RWPE2 (cell line): ENCODE data around the gene TMEM213.

Experiments
- ATAC-seq: fragments of 200-7000 bp; cut with Tn5 transposase; 3 replicates; pipeline ENCODE4 v1.9.1; 2021; ENCODE audit warnings: low read depth
- DNase-seq: peaks from one replicate; pipeline ENCODE4 v3.0.0-alpha.2; 2020; ENCODE audit warnings: low spot score
- H3K27ac ChIP-seq: fragments of 450-650 bp; 2 replicates; pipeline ENCODE4 v1.5.1; 2017; ENCODE audit warnings: mild to moderate bottlenecking; ENCODE audit not compliant: poor library complexity, severe bottlenecking
- H3K27me3 ChIP-seq: fragments of 250-450 bp; sonication (Bioruptor Pico); 2 replicates; pipeline ENCODE4 v1.5.1; 2021; ENCODE audit warnings: mild to moderate bottlenecking, moderate library complexity; ENCODE audit not compliant: insufficient read depth, poor library complexity, severe bottlenecking
- H3K36me3 ChIP-seq: fragments of 250-450 bp; sonication (Bioruptor Pico); 2 replicates; pipeline ENCODE4 v1.5.1; 2020; ENCODE audit warnings: low read depth, mild to moderate bottlenecking, moderate library complexity
- H3K4me1 ChIP-seq: fragments of 250-450 bp; sonication (Bioruptor Pico); 2 replicates; pipeline ENCODE4 v1.5.1; 2021; ENCODE audit warnings: mild to moderate bottlenecking, moderate library complexity; ENCODE audit not compliant: insufficient read depth, poor library complexity, severe bottlenecking
- H3K4me3 ChIP-seq: fragments of 250-450 bp; sonication (Bioruptor Pico); 2 replicates; pipeline ENCODE4 v1.5.1; 2021; ENCODE audit warnings: mild to moderate bottlenecking, moderate library complexity; ENCODE audit not compliant: severe bottlenecking
- H3K9me3 ChIP-seq: fragments of 250-450 bp; sonication (Bioruptor Pico); 2 replicates; pipeline ENCODE4 v1.5.1; 2021; ENCODE audit warnings: mild to moderate bottlenecking, moderate library complexity; ENCODE audit not compliant: severe bottlenecking
- CTCF ChIP-seq: fragments of 450-650 bp; IDR thresholded peaks from one replicate; pipeline ENCODE4 v1.5.1; 2017; ENCODE audit warnings: mild to moderate bottlenecking, moderate library complexity; ENCODE audit not compliant: poor library complexity, severe bottlenecking

The TMEM213 gene

GRCh38 chr7:138814816-138815332 lies 17.1 kb downstream of the TMEM213 start:
- Histone ChIP-seq H3K9me3 (no peaks in the 10 kb centered on the region), H3K4me3 (no peak overlapping the region), H3K36me3 (no peaks in the 10 kb centered on the region), H3K4me1 (no peaks in the 10 kb centered on the region), H3K27ac (no peak overlapping the region), H3K27me3 (no peaks in the 10 kb centered on the region)
- DNase-seq (no peak), ATAC-seq (no peak)
- no peak for TF ChIP-seq CTCF

- Histone ChIP-seq H3K9me3 (no peaks in the 10 kb centered on the region), H3K27me3 (no peaks in the 10 kb centered on the region), H3K27ac (no peak overlapping the region), H3K4me3 (no peak overlapping the region), H3K36me3 (no peaks in the 10 kb centered on the region), H3K4me1 (no peaks in the 10 kb centered on the region)
- ATAC-seq (no peak), DNase-seq (no peak)
- TF ChIP-seq CTCF = no peak
Observed at GRCh38 chr7:138816650-138817049, 18.9 kb downstream of the TMEM213 start.

GRCh38 chr7:138819625-138820024 lies 21.8 kb downstream of the TMEM213 start:
- Histone ChIP-seq H3K36me3 (no peaks in the 10 kb centered on the region), H3K4me1 (no peaks in the 10 kb centered on the region), H3K4me3 (no peak overlapping the region), H3K9me3 (no peaks in the 10 kb centered on the region), H3K27me3 (no peaks in the 10 kb centered on the region), H3K27ac (no peak overlapping the region)
- ATAC-seq = no peak
- TF ChIP-seq CTCF = no peak
- DNase-seq = no peak

- Histone ChIP-seq H3K36me3 (no peaks in the 10 kb centered on the region), H3K27me3 (no peaks in the 10 kb centered on the region), H3K4me3 (no peak overlapping the region), H3K9me3 (no peaks in the 10 kb centered on the region), H3K4me1 (no peaks in the 10 kb centered on the region), H3K27ac (no peak overlapping the region)
- DNase-seq (no peak), ATAC-seq (no peak)
- TF ChIP-seq CTCF = no peak
Observed at GRCh38 chr7:138821912-138822311, 24.1 kb downstream of the TMEM213 start.

- DNase-seq = no peak
- ATAC-seq = no peak
- Histone ChIP-seq H3K4me1 (no peaks in the 10 kb centered on the region), H3K27me3 (no peaks in the 10 kb centered on the region), H3K9me3 (no peaks in the 10 kb centered on the region), H3K36me3 (no peaks in the 10 kb centered on the region), H3K27ac (no peak overlapping the region), H3K4me3 (no peak overlapping the region)
- no peak for TF ChIP-seq CTCF
Observed at GRCh38 chr7:138822867-138823535, 25.2 kb downstream of the TMEM213 start.
